Mesenchymal stem cell (in vitro differentiated cells and primary cell): ENCODE measurements around the gene BABAM2.
A peak's percentile ranks its signal among the peaks of the same experiment; 100 is the strongest.
"Not testable (repeated sequence)": the region's sequence is repeated elsewhere in the genome, so short reads cannot be mapped to it uniquely, and the experiment has no call there.

Experiments
- DNase-seq: peaks from one replicate; pipeline ENCODE4 v3.0.0-alpha.2; 2013
- H2AFZ ChIP-seq: one replicate; pipeline ENCODE4 v1.6.1; 2013; ENCODE audit warnings: low read depth, mild to moderate bottlenecking, control low read depth, inconsistent platforms, low read length, moderate library complexity
- H2AK5ac ChIP-seq: 2 replicates; pipeline ENCODE4 v1.6.1; 2013; ENCODE audit warnings: low read length, moderate library complexity, mild to moderate bottlenecking, inconsistent platforms; ENCODE audit not compliant: severe bottlenecking
- H2BK120ac ChIP-seq: one replicate; pipeline ENCODE4 v1.6.1; 2013; ENCODE audit warnings: low read depth, mild to moderate bottlenecking, inconsistent platforms, low read length, moderate library complexity
- H2BK12ac ChIP-seq, 2 experiments: one replicate each; pipeline ENCODE4 v1.6.1; 2013; ENCODE audit warnings: inconsistent platforms in 2 of 2, low read length in 2 of 2, mild to moderate bottlenecking in 2 of 2, moderate library complexity in 2 of 2, control low read depth in 1 of 2
- H2BK15ac ChIP-seq: one replicate; pipeline ENCODE4 v1.6.1; 2013; ENCODE audit warnings: mild to moderate bottlenecking, low read depth, inconsistent platforms; ENCODE audit not compliant: poor library complexity, severe bottlenecking
- H2BK5ac ChIP-seq: 2 replicates; pipeline ENCODE4 v1.6.1; 2013; ENCODE audit warnings: low read depth, mild to moderate bottlenecking, low read length, control low read depth, inconsistent platforms; ENCODE audit not compliant: poor library complexity, severe bottlenecking
- H3K14ac ChIP-seq, 2 experiments: one replicate each; pipeline ENCODE4 v1.6.1; 2013; ENCODE audit warnings: inconsistent platforms in 2 of 2, low read length in 2 of 2, control low read depth in 1 of 2, mild to moderate bottlenecking in 1 of 2, moderate library complexity in 1 of 2
- H3K18ac ChIP-seq, 2 experiments: one replicate each; pipeline ENCODE4 v1.6.1; 2013; ENCODE audit warnings: inconsistent platforms in 2 of 2, low read length in 2 of 2, control low read depth in 1 of 2, low read depth in 1 of 2, mild to moderate bottlenecking in 1 of 2
- H3K23ac ChIP-seq, 2 experiments: one replicate each; pipeline ENCODE4 v1.6.1; 2013; ENCODE audit warnings: inconsistent platforms in 2 of 2, low read length in 2 of 2, mild to moderate bottlenecking in 2 of 2, moderate library complexity in 2 of 2, control low read depth in 1 of 2
- H3K27ac ChIP-seq: 2 replicates; pipeline ENCODE4 v1.5.1; 2013; ENCODE audit warnings: mild to moderate bottlenecking, moderate library complexity, low read length, control low read depth, inconsistent platforms; ENCODE audit not compliant: poor library complexity, severe bottlenecking
- H3K27me3 ChIP-seq, 2 experiments: 2 replicates each; pipeline versions ENCODE4 v1.6.1 to v1.7.0; 2013; ENCODE audit warnings: low read length in 2 of 2, mild to moderate bottlenecking in 2 of 2, moderate library complexity in 2 of 2, control low read depth in 1 of 2, inconsistent platforms in 1 of 2; ENCODE audit not compliant: control insufficient read depth in 1 of 2, insufficient read depth in 1 of 2
- H3K36me3 ChIP-seq, 2 experiments: 2 replicates each; pipeline versions ENCODE4 v1.6.1 to v1.7.0; 2013; ENCODE audit warnings: low read length in 2 of 2, control low read depth in 1 of 2, inconsistent platforms in 1 of 2, low read depth in 1 of 2, mild to moderate bottlenecking in 1 of 2; ENCODE audit not compliant: insufficient read depth in 2 of 2, control insufficient read depth in 1 of 2
- H3K4ac ChIP-seq, 2 experiments: one replicate each; pipeline ENCODE4 v1.6.1; 2013; ENCODE audit warnings: inconsistent platforms in 2 of 2, low read length in 2 of 2, mild to moderate bottlenecking in 2 of 2, moderate library complexity in 2 of 2, control low read depth in 1 of 2, low read depth in 1 of 2
- H3K4me1 ChIP-seq: 2 replicates; pipeline ENCODE4 v1.6.1; 2013; ENCODE audit warnings: low read depth, low read length, control low read depth; ENCODE audit not compliant: control insufficient read depth, insufficient read depth
- H3K4me2 ChIP-seq: 2 replicates; pipeline ENCODE4 v1.6.1; 2013; ENCODE audit warnings: low read length, mild to moderate bottlenecking, inconsistent platforms; ENCODE audit not compliant: poor library complexity, severe bottlenecking
- H3K4me3 ChIP-seq, 2 experiments: 2 replicates each; pipeline versions ENCODE4 v1.5.1 to v1.7.0; 2013; ENCODE audit warnings: low read length in 2 of 2, mild to moderate bottlenecking in 2 of 2, control low read depth in 1 of 2, low read depth in 1 of 2; ENCODE audit not compliant: insufficient read depth in 1 of 2
- H3K79me1 ChIP-seq: replicated peaks from 2 replicates; pipeline ENCODE4 v1.6.1; 2013; ENCODE audit warnings: mild to moderate bottlenecking, control low read depth, low read length, inconsistent platforms; ENCODE audit not compliant: poor library complexity, severe bottlenecking
- H3K9ac ChIP-seq: 2 replicates; pipeline ENCODE4 v1.7.0; 2013; ENCODE audit warnings: mild to moderate bottlenecking, low read length, moderate library complexity
- H3K9me3 ChIP-seq: 2 replicates; pipeline ENCODE4 v1.7.0; 2013; ENCODE audit warnings: mild to moderate bottlenecking, low read length; ENCODE audit not compliant: control insufficient read depth
- H4K8ac ChIP-seq: one replicate; pipeline ENCODE4 v1.6.1; 2013; ENCODE audit warnings: inconsistent platforms, mild to moderate bottlenecking, low read length, moderate library complexity
- H4K91ac ChIP-seq: one replicate; pipeline ENCODE4 v1.6.1; 2013; ENCODE audit warnings: mild to moderate bottlenecking, low read length, inconsistent platforms
- WGBS: methylation state at CpG from one replicate; pipeline ENCODE4 v1.1.7; 2013; ENCODE audit warnings: mixed read lengths; 5-methylcytosine and 5-hydroxymethylcytosine counted together

Gene BABAM2

GRCh38 chr2:27965841-27966240 is 75.3 kb downstream of the BABAM2 start:
- Histone ChIP-seq H4K8ac (no peak overlapping the region), H2AK5ac (no peak overlapping the region), H2BK12ac (no peak overlapping the region), H2BK120ac (no peak overlapping the region), H3K4ac (no peak overlapping the region), H3K4me3 (no peak overlapping the region), H3K36me3 (no peaks in the 10 kb centered on the region), H3K4me2 (no peak overlapping the region), H4K91ac (no peak overlapping the region), H3K23ac (no peak overlapping the region), H2BK5ac (no peak overlapping the region), H3K27ac (no peak overlapping the region), H3K27me3 (no peaks in the 10 kb centered on the region), H3K4me1 (peaks cover 2% of the 10 kb centered on the region), H2BK15ac (no peak overlapping the region), H3K18ac (no peak overlapping the region), H3K79me1 (peaks cover 27% of the 10 kb centered on the region), H3K14ac (no peak overlapping the region), H3K9me3 (no peaks in the 10 kb centered on the region), H3K9ac (peak overlapping the region; percentile 63), H2AFZ (no peak overlapping the region)
- no peak for DNase-seq
- 100% methylated on average over 2 of the region's 2 CpGs for WGBS

GRCh38 chr2:27966466-27966865 is 75.9 kb downstream of the BABAM2 start:
- Histone ChIP-seq H3K79me1 (peaks cover 27% of the 10 kb centered on the region), H2AFZ (no peak overlapping the region), H3K4me1 (peaks cover 2% of the 10 kb centered on the region), H3K27ac (no peak overlapping the region), H3K9ac (peak overlapping the region; percentile 63), H2AK5ac (no peak overlapping the region), H2BK12ac (no peak overlapping the region), H4K91ac (no peak overlapping the region), H4K8ac (no peak overlapping the region), H2BK120ac (no peak overlapping the region), H3K4ac (no peak overlapping the region), H3K36me3 (no peaks in the 10 kb centered on the region), H3K9me3 (no peaks in the 10 kb centered on the region), H2BK5ac (no peak overlapping the region), H2BK15ac (no peak overlapping the region), H3K18ac (no peak overlapping the region), H3K4me3 (peak overlapping the region in 1 of 2 experiments; percentile 11), H3K27me3 (no peaks in the 10 kb centered on the region), H3K4me2 (no peak overlapping the region), H3K14ac (no peak overlapping the region), H3K23ac (no peak overlapping the region)
- 96% methylated on average over 1 of the region's 3 CpGs for WGBS
- DNase-seq: no peak

- H2BK120ac ChIP-seq: no peak overlapping the region
- peak overlapping the region in 1 of 2 experiments; percentile 11 for H3K4me3 ChIP-seq
- WGBS: 95% methylated on average over 2 of the region's 4 CpGs
- H4K91ac ChIP-seq: no peak overlapping the region
- peaks cover 25% of the 10 kb centered on the region for H3K79me1 ChIP-seq
- H3K36me3 ChIP-seq: no peaks in the 10 kb centered on the region
- no peak for DNase-seq
- no peak overlapping the region for H2AFZ ChIP-seq
- no peaks in the 10 kb centered on the region for H3K27me3 ChIP-seq
- no peak overlapping the region for H3K4me2 ChIP-seq
- no peak overlapping the region for H2AK5ac ChIP-seq
- no peak overlapping the region for H2BK5ac ChIP-seq
- H2BK12ac ChIP-seq: no peak overlapping the region
- peaks cover 2% of the 10 kb centered on the region for H3K4me1 ChIP-seq
- no peak overlapping the region for H3K18ac ChIP-seq
- no peak overlapping the region for H3K14ac ChIP-seq
- H2BK15ac ChIP-seq: no peak overlapping the region
- H3K9me3 ChIP-seq: no peaks in the 10 kb centered on the region
- no peak overlapping the region for H3K4ac ChIP-seq
- H3K27ac ChIP-seq: no peak overlapping the region
- no peak overlapping the region for H4K8ac ChIP-seq
- no peak overlapping the region for H3K23ac ChIP-seq
- peak overlapping the region; percentile 63 for H3K9ac ChIP-seq
These were observed 76.5 kb downstream of the BABAM2 start for GRCh38 chr2:27967076-27967475.

- H3K4me1 ChIP-seq, H2BK120ac ChIP-seq, DNase-seq, H2BK12ac ChIP-seq, H3K9ac ChIP-seq, H2AK5ac ChIP-seq, H3K4me2 ChIP-seq, H4K91ac ChIP-seq, H3K4me3 ChIP-seq, H3K14ac ChIP-seq, H3K27me3 ChIP-seq, H3K27ac ChIP-seq, H2BK5ac ChIP-seq, H2BK15ac ChIP-seq, H3K36me3 ChIP-seq, H3K23ac ChIP-seq, H3K4ac ChIP-seq, H2AFZ ChIP-seq, H4K8ac ChIP-seq, H3K9me3 ChIP-seq: not testable (repeated sequence)
- H3K79me1 ChIP-seq: peaks cover 25% of the 10 kb centered on the region
- H3K18ac ChIP-seq: peak overlapping the region in 1 of 2 experiments; percentile 11
- 98% methylated on average over 4 of the region's 4 CpGs for WGBS
These were observed 77.5 kb downstream of the BABAM2 start for GRCh38 chr2:27968045-27968444.
